ELF-1 (cell line): Measurements from ENCODE around the gene CNOT3.

ENCODE experiments used
- DNase-seq: peaks from one replicate; pipeline ENCODE4 v3.0.0-alpha.2; 2016; ENCODE audit warnings: low read depth, low spot score

CNOT3 gene

DNA sequence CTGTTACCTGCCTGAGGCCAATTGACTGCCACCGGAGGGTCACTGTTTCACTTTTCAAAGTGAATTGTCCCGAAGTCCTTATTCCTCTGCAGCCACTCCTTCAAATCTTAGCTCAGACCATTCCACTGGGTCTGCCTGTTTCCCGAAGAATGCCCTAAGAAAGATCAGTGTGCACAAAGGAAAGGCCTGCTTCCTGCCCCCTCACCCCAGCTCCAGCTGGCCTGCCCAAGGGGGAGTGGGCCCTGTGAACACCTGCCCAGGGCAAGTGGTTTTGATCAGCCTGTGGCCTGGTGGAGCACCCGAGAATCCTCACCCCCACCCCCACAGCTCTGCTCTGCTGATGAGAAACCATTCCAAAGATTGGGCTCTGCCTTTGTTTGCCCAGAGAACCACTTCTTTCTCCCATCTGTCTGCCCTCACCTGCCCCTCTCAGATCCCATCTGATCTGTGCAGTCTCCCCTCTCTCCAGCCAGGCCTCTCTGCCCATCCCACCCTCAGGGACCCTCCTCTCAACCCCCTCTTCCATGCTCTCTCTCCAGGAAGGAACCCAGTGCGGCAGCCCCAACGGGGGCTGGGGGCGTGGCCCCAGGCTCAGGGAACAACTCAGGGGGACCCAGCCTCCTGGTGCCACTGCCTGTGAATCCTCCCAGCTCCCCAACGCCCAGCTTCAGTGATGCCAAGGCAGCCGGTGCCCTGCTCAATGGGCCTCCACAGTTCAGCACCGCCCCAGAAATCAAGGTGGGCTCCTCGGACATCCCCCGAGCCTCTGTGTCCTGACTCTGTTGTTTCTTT, 11.7 kb downstream of the CNOT3 start:
- DNase-seq: no peak

- no peak for DNase-seq
Observed at GRCh38 chr19:54151362-54152035, 13.9 kb downstream of the CNOT3 start.

DNA sequence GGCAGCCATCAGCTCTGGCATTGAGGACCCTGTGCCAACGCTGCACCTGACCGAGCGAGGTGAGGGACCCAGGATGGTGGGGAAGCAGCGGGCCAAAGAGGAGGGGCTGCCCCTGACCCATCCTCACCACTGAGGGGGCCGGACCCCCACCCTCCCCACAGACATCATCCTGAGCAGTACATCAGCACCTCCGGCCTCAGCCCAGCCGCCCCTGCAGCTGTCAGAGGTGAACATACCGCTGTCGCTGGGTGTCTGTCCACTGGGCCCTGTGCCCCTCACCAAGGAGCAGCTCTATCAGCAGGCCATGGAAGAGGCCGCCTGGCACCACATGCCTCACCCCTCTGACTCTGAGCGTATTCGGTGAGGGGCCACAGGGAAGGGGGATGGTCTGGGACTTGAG, 14.7 kb downstream of the CNOT3 start:
- no peak for DNase-seq

- DNase-seq: no peak
Observed at GRCh38 chr19:54152878-54153524, 15.4 kb downstream of the CNOT3 start.

DNA sequence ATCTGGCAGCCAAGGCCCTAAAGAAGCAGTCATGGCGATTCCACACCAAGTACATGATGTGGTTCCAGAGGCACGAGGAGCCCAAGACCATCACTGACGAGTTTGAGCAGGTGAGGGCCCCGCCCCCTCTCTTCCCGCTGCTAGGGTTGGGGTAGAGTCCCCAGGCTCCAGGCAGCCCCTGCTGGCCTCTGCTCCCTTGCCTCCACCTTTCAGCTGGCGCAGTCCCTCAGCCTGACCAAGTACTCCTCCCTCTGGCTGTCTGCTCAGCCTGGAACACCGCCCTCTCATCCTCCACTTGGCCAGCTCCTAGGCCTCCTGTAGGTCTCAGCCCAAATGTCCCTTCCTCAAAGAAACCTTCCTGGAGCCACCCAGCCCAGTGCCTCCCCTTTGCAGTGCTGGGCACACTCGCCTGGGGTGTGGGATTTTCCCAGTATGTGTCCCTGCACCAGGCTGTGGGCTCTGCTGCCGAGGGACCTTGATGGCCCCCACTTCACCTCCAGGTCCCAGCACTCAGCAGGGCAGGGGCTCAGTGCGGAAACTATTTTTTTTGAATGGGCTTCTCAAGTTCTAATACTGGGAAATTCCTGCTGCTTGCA, 16.3 kb downstream of the CNOT3 start:
- DNase-seq: no peak

- DNase-seq: no peak
Observed at GRCh38 chr19:54154603-54155345, 17.2 kb downstream of the CNOT3 start.

DNA sequence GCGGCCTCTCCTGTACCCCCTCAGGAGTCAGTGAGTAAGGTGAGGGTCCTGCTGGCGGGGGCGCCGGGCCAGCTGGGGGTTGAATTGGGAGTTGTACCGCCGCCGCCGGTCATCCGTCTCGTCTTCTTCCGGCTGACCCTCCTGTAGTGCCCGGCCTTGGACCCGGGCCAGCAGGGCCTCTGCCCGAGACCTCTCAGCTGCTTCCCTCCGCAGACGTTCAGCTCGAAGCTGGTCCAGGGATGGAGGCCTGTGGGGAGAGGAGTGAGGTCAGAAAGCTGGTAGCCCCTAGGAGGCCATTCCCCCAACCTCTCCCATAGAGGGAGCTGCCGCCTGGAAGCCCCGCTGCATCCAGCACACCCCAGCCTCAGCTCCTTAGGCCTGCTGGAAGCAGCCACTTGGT, 18.1 kb downstream of the CNOT3 start:
- DNase-seq: peak; percentile 32

DNA sequence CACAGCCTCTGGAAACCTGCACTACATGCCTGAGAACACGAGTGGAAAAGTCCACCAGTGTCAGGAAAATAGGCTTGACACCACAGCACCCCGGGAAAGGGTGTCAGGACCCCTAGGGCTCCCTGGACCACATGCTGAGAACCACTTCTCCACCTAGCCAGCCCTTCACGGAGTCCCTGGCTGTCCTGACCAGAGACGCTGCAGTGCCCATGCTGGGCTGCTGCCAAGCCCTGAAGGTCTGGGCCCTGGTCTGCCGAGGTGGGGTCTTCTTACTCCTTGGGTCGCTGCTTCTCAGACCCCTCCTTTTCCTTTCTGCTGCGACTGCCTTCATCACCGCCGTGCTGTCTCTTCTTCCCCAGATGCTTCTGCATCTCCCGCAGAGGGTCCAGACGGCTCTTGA, 18.9 kb downstream of the CNOT3 start:
- no peak for DNase-seq

DNA sequence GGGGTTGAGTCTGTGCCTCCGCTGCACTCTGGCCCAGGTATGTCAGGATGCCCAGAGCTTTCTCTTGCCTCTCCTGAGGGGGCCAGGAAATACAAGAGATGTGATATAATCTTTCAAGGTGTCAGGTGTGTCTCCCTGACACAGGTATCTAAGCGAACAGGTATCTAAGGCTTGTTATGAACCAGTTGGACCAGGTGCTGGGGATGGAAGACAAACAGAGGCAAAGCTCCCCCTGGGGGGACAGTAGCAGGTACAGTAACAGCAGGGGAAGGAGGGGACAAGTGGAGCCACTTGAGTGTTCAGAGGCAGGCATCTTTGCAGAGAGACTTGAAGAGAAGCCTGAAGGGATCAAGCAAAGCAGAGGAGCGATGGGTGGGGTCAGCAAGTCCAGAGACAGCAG, 19.4 kb downstream of the CNOT3 start:
- peak; percentile 48 for DNase-seq

DNA sequence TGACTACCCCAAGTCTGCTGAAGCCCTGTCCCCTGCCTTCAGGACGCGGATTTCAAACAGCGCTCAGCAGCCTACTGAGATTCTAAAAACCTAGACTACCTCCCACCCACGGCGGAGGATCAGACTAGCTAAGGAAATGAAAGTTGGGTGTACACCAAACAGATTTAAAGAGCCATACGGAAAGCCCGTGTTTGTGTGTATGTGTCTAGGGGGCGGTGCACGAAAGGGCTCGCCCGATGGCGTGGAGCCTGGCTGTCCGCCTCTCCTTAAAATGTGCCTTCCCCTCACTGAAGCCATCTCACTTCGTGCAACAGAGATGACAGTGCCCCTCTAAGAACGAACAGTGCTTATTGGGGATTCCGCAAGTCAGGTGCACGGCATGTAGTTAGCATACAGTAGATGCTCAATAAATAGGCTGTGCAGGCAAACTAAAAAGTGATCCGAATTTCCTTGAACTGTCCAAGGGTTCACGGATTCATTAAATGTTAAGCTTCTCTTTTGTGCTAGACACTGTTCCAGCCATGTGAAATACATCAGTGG, 21.3 kb downstream of the CNOT3 start:
- DNase-seq: peak; percentile 29

DNA sequence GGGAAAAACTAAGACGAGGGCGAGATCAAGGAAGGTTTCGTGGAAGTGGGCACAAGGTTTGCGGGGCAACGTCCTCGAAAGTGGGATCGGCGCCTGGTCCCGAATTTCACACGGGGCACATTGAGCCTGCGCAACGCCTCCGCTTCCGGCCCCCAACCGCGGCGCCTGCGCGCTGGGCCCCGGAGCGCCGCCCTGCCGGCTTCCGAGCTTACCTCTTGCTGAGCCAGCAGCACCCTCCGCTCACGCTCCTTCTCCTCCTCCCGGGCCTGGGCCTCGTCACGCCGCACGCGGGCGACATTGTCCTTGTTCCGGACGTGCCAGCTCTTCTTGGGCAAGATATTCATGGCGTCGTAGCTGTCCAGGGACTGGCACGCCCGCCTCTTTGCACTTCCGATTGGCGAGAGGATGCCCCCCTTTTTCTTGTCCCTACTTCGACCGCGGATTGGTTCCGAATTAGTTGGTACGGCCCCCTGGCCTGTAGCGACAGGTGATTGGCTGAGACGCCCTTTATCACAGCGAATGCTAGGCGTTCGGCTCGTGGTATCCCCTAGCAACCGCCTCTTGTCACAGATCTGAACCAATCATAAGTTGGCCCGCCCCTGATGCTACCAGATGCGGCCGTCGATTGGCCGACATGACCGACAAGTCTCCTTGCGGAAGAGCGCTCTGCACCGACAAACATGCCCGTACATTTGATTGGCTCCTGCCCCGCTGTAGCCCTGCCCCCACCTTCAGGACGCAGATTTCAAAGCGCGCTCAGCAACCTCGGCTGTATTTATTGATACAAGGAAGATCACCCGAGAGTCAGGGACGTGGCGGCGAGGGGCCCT, 22.0 kb downstream of the CNOT3 start, which contains the start of gene LENG1:
Gene LENG1 (minus strand): TSS at position 370 of the 830 bp plus-strand sequence. CDS start 26 bp downstream, at position 344.
- DNase-seq: peak; percentile 100

- DNase-seq: no peak
Observed at GRCh38 chr19:54160182-54160811, 22.7 kb downstream of the CNOT3 start.

GRCh38 chr19:54160854-54161253, 23.3 kb downstream of the CNOT3 start:
- DNase-seq: peak; percentile 35

GRCh38 chr19:54162241-54162805, 24.8 kb downstream of the CNOT3 start:
- DNase-seq: peak; percentile 83

GRCh38 chr19:54162884-54163283, 25.3 kb downstream of the CNOT3 start:
- DNase-seq: no peak

DNA sequence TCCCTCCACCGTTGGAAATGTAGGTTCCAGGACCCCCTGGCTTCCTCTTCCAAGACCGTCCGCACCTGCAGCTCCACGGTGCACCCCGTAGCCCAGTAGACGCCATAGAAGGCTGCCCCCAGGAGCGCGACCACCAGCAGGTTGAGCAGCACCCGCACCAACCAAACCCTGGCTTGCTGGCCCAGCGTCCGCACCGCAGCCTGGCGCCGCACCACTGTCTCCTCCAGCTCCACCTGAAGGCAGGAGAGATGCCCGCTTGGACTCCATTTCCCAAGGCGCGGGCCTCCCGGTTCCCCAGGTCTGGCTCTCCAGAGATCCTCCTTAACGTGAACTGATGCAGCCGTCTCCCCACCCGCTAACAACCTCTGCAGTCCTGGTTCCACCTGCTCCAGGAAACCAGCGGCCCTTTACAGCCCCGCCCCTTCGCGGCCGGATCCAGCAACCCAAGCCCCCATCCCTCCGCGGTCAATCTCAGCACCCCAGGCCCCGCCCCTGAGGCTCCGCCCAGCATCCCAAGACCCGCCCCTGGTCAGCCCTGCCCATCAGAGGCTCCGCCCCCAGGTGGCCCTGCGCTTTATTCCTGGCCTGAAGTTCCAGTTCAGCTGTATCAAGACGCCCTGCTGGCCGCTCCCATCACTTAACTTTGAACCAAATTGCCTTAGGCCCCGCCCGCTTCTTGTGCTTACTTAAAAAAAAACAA, 27.0 kb downstream of the CNOT3 start:
- peak; percentile 94 for DNase-seq

DNA sequence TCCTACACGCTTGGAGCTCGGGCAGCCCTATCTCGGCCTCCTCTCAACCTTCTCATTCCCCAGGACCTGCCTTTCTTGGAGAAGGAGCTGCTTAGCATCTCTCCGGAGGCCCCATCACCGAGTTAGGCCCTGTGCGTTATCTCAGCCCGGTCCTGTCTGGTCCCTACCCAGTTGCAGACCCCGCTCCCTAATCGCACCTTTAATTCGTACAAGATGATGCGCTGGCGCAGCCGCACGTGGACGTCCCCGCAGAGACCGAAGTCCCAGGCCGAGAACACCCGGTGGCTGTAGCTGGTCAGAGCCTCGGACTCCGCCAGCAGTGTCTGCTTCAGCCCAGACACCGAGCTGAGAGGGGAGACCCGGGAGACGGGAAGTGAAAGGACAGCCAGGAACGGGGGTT, 27.7 kb downstream of the CNOT3 start:
- DNase-seq: no peak

DNA sequence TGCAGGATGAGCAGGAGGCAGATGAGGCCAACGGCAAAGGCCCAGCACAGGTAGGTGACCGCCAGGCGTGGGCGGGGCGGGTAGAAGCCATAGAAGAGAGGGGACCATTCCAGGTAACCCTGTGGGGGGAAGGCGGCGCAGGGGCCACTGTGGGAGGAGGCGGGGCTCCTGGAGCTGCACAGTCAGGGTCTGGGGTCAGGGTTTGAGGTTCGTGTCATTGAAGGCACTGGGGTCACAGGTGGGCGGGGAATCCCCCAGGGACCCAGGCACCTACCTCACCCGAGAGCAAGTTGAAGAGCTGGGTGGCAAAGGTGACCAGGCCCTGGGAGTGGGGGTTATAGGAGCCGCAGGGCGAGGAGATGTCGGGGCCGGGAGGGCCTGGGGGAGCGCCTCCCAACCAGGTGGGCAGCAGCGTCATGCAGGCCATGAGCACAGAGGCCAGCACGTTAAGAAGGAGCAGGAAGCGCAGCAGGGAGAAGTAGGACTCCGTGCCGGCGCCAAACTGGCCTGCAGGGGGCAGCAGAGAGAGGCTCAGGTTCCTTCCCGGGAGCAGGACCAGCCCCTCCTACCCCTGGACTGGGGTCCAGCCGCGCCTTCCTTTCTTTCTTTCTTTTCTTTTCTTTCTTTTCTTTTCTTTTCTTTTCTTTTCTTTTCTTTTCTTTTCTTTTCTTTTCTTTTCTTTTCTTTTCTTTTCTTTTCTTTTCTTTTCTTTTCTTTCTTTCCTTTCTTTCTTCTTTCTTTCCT, 30.8 kb downstream of the CNOT3 start:
- DNase-seq: peak; percentile 97
